ENCODE results near the gene DLX4.

DLX4 gene

DNA sequence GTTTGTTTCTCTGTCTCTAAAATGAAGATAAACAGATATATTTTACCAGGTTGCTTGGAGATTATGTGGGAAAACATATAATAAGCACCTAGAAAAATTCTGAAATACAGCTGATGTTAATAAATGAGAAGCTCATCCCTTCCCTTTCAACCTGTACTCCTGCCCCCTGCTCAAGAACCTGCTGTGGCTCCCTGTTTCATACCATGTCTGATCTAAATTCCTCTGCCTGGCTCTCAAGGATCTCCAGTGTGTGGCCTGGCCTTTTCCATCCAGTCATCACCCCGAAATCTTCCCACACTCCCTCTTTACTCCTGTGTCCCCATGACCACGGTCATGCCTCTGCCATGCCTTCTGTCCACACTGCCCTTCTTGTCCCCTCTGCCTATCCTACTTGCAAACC, 19.4 kb upstream of the DLX4 start:
- DNase-seq = no peak

DNA sequence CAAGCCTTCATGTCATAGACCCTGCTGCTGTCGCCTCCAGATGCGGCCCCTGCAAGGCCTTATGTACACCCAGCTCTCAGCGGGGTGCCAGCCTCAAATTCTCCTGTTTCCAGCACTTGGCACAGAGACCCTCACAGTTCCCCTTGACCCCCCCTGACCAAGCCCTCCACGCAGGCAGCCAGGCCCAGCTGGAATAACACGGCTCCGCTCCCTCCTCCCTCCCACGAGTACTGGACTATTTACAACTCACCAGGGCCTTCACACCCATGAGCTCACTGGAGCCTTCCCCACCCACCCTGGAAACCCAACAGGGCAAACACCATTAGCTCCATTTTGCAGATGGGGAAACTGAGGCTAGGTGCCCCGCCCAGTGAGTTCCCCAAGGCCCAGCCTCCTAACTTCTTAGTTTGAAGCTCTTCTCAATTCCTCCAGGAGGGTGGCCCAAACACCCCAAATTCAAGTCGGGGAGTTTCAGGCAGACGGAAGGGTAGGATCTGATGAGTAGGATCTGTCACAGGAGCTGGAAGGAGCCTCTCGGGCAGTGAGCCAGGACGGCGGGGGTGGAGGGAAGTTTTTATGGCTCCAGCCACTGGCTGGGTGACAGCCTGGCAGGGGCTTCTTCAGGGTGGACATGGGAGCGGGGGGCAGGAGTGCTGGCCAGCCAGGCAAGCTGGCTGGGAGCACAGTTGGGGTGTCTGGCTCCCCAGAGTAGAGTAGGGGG, 17.5 kb upstream of the DLX4 start:
- no peak for DNase-seq

DNA sequence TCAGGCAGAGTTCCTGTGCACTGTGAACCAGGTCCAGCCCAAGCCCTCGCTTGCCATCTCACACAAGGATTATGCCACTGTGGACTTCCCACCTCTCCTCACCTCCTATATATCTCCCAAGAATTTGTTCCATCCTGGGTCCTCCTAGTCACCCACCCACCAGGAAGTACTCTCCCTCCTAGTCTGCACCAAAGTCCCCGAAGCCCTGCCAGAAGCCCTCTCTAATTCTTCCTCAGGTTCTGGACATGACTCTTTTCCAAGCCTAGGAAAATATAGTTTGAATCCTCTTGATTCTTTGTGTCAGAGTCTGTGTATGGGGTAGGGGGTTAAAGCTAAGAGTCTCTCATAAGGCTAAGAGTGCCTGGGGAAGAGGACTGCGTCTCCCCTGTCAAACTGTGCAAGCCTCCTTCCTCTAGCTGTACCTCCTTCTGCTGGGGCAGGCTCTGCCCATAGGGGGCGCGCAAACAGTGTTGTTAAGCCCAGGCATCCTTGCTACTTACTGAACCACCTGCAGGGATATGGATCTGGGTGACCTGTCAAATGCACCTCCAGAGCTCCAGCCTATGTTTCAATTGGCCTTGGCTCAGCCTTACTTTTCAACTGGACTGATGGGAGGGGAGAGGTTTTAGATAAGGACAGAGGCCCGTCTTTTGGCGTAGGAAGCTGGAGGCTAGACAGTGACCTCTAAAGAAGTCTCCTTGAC, 16.6 kb upstream of the DLX4 start:
- DNase-seq = peak; percentile 83

DNA sequence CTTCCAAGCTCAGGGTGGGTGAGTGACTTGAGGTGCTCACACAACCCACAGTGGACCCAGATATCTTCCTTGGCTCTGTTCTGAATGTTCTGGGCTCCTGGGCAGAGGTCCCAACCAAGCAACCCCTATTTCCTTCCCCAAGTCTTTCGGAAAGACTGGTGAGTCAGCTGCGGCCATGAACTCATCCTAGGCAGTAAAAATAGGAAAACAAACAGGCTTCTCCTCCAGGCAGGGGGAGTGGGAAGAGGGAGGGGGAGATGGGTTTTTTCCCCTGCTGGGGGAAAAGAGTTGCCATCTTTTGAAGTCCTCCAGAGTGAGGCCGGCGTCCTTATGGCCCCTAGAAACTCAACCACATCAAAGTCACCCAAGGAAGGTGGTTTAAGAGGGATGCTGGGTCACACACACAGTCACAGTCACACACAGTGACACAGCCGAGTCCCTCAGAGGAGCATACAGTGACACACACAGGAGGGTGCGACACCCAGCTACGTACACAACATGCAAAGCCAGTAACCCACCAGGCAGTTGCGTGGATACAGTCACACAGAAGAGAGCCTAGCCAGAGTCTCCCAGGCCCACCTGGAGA, 16.0 kb upstream of the DLX4 start:
- DNase-seq = no peak

DNA sequence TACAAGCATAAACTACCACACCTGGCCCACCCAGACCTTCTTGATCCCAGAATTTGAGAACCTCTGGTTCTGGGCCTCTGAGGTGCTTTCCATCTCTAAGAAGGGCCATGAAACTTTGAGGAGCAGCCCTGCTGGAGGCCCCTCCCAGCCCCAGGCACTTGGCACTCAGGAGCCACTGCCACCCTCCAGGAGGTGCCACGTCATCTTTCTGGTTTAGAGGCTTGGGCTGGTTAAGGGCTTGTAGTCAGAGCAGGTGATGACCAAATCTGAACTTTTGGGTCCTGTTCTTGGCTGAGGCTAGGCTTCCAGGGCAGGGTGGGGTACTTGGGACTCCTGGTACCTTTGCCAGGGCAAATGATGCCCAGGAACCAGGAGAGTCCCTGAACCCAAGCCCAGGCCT, 13.8 kb upstream of the DLX4 start:
- DNase-seq = no peak

DNA sequence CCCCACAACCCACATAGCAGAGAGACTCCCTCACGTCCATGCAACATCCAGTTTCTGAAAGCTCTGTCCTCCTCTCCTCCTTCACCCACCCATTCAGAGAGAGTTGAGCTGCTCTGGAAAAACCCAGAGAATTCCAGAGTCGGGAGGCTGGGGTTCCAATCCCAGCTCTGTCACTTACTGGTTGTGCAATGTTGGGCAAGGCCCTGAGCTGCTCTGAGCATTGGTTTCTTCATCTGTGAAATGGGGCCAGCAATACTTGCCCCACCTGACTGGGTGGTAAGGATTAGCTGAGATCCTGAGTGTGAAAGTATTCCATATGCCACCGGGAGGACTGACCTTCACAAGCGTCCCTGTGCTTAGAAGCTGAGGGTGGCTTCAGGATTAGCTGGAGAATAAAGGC, 12.2 kb upstream of the DLX4 start:
- no peak for DNase-seq

DNA sequence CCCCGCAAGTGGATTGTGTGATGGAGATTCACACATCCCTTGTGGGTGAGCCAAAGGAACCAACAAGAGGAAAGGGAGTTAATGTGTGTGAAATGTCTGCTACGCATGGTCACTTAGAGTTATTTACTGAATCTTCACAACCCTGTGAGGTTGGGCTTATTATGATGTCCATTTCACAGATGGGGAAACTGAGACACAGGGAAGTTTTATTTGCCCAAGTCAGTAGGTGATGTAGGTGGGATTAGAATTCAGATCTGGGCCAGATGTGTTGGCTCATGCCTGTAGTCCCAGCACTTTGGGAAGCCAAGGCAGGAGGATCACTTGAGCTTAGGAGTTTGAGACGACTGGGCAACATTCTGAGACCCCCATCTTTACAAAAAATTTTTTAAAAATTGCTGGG, 11.6 kb upstream of the DLX4 start:
- no peak for DNase-seq

DNA sequence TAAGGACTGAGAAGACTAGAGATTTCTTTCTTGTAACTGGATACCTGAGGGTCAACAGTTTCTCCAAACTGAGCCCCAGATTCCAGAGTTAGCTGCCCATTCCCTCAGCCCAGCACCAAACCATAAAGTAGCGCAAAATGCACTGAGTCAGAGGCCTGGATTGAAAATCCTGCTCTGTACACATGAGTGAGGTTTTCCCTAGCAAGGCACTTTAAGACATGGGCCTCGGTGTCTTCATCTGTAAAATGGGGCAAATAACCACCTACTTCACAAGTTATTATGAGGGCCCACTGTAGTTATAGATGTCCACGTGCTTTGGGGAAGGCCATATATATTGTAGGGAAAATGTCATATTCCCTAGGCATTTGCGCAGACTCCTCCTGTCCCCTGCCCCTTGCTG, 10.3 kb upstream of the DLX4 start:
- DNase-seq = no peak

DNA sequence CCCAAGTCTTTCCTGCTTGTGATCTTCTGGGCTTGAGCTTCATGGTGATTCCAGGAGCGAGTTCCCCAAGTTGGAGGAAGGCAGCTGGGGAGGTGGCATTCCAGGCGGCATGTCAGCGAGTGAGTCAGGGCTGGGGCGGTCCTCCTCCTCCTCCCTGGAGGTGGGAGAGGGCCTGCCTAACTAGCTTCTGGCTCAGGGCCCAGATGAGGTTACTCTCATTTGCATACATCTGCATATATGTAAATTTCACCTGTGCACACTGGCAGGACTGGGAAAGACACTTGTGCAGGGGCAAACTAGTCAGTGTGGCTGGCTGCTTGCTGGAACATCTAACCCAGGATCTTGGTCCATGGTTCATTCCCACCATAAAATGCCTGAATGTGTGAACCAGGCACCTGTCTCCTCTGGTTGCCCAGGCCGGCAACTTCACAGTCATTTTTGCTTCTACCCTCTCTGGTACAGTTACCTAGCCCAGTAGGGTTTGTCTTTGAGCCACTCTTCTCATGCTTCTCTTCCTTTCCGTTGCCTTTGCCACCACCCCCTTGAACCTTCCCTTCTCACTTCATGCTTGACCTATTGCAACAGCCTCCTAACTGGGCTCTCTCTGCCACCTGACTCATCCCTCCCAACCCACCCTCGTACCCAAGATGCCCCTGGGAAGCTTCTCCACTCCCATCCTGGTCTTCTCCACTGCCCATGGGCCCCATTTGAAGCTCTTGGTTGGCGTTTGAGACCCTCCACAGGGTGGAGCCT, 9.6 kb upstream of the DLX4 start:
- no peak for DNase-seq

DNA sequence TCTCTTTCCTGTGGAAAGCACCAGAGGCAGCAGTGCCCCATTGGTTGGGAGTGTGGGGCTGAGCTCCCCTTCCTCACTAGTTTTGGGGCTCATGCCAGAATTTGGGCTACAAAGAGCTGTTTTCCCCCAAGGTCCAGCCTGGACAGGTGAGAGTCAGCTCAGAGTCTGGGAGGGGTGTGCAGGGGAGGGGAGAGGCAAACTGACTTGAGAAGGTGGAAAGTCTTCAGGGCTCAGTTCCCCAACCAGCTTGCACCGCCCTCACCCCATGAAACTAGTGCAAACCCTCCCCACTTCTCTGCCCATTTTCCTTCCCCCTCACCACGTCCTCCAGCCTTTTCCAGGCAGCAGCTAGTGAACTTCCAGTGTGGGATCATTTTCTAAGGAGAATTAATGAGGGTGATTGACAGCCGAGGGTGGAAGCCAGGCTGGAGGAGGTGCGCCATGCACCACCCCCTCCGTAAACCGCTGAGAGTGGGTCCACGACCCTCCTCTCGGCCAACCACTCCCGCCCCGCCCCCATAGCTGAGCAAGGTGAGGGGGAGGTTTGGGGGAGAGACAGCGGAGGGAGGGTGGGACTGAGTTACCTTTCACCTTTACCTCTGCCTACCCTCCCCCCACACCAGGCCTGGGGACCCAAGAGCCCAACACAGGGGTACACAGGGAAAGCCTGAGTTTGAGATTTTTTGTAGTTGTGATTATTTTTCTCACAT, 6.2 kb upstream of the DLX4 start:
- no peak for DNase-seq

DNA sequence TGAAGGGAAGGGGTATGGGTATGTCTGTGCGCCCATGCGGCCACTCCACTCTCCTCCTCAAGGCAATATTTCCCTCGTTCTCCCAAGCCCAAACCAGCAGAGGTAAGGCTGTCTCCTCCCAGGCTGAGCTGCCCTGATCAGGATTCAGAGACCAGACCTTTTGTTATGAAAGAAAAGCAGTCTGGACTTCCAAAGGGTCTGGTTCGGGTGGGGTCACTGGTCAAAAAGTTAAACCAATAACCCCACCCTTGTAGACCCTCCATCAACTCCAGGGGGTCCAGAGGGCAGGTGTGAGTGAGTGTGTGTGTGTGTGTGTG, 5.7 kb upstream of the DLX4 start:
- DNase-seq = no peak

DNA sequence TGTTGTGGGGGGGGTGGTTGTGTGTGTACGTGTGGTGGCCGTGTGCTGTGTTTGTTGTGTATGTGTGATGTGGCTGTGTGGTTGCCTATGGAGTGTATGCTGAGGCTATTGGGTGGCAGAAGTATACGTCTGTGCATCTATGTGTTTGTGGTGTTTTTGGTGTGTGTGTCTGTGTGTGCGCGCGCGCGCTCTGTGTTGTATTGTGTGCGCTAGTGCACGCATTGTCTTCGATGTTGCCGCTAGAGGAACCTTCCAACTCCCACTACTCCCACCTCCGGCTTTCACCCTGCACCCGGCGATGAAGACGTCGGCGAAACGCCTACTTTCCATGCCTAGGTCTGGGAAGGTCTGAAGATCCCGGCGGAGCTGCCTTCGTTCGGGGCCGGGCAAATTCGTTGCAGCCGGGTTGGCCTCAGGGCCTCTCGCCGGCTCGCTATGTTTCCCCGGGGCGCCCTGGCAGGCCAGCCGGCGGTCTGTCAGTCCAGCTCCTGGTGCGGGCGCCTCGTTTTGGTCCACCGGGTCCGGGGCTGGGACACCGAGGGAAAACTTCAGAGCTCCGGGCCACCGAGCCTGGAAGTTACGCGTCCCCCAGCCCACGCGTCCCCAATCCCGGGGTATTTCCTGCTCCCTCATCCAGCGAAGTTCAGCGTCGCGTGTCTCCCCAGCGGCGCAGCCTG, 5.2 kb upstream of the DLX4 start:
- no peak for DNase-seq

DNA sequence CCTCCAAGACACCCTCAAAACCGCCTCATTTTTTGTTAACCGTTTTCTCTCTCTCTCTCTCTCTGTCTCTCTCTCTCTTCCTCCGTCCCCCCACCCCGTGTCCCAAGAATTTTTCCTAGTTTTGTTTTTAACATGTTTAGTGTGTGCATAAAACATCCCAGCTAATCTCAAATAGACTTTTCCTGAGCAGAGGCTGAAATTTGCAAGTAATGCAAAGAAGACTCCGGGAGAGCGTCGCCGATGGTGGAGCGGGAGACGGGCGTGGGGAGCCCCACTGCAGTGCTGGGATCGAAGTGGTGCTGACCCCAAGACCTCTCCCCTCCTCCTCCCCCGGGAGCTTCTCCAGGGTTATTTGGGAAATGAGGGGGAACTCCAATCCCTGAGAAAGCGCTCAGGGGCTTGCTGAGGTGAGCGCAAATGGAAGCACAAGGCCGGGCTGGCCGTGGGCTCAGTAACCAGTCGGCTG, 4.7 kb upstream of the DLX4 start:
- no peak for DNase-seq

DNA sequence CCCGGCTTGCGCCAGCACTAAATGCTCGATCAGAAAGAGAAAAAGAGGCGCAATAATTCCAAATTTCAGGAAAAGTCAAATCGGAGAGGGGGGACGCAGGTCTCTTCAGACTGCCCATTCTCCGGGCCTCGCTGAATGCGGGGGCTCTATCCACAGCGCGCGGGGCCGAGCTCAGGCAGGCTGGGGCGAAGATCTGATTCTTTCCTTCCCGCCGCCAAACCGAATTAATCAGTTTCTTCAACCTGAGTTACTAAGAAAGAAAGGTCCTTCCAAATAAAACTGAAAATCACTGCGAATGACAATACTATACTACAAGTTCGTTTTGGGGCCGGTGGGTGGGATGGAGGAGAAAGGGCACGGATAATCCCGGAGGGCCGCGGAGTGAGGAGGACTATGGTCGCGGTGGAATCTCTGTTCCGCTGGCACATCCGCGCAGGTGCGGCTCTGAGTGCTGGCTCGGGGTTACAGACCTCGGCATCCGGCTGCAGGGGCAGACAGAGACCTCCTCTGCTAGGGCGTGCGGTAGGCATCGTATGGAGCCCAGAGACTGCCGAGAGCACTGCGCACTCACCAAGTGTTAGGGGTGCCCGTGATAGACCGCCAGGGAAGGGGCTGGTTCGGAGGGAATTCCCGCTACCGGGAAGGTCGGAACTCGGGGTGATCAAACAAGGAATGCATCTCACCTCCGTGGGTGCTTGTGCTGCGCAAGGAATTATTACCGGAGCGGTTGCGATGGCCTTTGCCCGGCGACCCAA, 4.0 kb upstream of the DLX4 start:
- DNase-seq = peak; percentile 40

DNA sequence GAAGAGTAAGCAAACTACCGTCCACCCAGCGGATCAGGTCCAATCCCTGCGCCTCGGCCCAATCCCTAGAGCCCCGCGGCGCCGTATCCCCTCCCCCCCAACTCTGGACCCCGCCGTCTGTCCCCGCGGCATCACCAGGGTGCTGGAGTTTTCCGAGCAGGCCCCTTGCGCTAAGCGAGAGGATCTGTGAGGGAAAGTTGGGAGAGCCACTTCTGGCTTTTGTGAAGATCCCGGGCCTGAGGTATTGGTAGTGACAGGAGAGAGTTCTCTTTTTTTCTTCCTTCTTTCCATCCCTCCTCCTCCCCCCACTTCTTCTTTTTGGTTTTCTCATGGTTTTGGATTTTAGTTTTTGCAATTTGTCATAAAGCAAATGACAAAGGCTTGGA, 3.5 kb upstream of the DLX4 start:
- no peak for DNase-seq

DNA sequence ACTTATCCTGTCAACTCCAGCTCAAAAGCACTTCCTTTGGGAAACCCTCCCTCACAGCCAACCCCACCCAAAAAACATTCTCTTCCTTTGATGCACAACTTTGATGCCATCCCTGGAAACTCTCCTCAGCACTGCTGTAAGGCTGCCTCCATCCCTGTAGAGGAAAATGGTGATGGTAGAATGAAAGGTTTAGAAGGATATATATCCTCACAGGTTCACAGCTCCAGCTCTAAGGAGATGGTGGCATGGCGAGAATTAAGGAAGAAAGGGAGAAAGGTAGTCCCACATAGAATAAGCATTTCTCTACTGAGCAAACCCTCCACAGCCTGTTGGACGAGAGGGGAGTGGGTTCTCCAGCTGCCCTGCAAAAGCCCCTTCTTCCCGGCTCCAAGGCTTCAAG, 2.2 kb upstream of the DLX4 start:
- no peak for DNase-seq

DNA sequence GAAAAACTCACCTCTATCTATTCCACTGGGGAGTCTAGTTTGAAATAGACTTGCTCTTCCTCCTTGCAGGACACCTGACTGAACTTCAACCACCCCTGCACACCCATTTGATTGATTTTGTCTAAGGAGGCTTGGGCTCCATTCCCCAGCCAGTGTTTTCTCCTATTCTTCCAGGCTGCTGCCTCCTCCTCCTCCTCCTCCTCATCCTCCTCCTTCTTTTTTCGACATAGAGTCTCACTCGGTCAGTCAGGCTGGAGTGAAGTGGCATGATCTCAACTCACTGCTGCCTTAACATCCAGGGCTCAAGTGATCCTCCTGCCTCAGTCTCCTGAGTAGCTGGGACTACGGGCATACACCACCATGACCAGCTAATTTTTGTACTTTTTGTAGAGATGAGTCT, 1.8 kb upstream of the DLX4 start:
- no peak for DNase-seq

DNA sequence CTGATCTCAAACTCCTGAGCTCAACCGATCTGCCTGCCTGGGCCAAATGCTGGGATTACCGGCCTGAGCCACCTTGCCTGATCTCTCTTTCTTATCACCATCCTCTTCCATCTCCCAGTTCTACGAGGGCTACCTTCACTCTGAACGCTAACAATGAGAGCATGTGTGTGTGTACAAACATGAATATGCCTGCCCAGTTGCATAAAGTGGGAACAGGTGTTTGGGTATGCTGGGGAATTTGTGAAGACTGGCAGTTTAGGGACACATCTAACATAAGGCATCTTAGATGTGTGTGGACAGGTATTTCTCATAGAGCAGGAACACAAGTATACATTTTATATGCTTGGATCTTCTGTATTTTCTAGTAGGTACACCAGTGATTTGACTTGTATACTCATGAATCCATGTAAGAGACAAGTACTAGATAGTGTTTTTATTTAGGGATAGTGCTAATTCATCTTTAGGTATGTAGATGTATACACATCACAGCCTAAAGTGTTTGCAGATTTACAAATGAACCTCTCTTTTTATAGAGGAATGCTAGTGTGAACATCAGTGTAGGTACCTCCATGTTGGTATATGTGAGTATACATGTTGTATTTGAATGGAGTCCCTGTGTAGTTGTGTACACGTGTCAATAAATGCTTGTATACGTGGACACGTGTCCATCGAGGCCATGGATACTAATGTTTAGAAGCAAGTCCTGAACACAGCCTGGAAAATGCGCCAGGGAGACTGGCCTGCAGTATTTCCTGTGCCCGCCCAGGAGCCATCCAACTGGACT, 1.2 kb upstream of the DLX4 start:
- no peak for DNase-seq

DNA sequence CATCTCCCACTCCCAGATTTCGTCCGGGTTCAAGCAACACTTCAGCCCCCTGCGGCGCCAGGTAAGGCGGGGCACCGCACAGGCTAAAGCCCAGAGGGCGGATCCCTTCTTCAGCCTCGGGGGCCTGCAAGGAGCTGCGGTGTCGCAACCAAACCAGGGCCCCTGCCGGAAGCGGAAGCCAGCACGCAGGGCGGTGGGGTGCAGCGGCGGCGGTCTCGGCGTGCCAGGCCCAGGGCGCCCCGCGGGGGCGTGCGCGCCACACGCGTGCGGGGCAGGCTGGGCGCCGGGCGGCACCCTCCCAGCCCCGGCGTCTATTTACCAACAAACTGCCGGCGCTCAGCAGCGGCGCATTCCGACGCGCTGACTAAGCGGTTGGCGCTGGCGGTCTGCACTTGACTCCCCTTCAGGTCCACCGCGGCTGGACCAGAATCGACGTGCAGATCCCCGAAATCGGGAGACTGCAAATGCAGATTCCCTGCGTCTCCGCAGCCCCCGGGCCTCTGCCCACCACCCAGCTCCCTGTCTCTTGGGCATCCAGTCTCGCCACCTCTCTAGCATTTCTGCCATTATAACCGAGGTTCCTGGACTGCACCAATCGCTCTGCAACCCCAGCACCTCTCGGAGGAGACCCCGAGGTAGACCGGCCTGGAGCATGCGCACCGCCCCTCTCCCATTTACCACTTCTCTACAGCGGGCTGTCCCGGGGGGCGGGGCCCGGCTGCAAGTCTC, 421 bp upstream of the DLX4 start:
- peak; percentile 81 for DNase-seq

DNA sequence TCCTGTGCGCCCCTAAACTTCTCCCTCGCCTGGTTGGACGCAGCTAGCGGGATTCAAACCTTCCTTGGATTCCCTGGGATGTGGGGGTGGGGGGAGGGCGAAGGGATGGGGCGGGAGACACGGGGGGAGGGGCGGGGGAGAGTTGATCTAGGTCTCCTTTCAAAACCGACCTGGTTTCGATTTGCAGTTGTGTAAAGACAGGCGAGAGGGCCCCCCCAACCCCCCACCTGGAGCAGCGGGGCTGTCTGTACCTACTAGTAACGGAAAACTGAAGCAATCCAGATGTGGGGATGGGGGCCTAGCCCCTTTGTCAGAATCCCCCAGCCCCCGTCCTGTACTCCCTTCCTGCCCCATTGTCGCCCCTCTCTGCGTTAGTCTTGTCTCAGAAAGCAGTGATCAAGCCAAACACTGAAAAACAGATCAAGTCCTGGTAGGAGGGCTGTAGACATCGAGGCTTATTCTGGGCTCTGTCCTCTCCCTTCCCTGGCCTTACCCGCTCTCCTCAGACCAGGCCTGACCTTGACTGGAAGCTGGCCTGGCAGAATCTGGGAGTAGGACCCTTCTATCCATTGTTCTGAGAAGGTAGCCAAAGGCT, 902 bp downstream of the DLX4 start:
- no peak for DNase-seq

Data from activated naive CD4-positive, alpha-beta T cell treated with anti-CD3 and anti-CD28 coated beads, Interleukin-2, amount 50 U/mL, for 16 hours (primary cell).